ENCODE results near the gene PRKN.

The PRKN gene

GRCh38 chr6:161948462-161948861 is 779.1 kb downstream of the PRKN start:
- H3K36me3 ChIP-seq (ENCODE audit: insufficient read depth, low read length), result no peaks in the 10 kb centered on the region
- no peak overlapping the region for H3K9ac ChIP-seq (ENCODE audit: low read depth, low read length)
- no peaks in the 10 kb centered on the region; the same call in 1 of the 2 replicates for H3K4me1 ChIP-seq (ENCODE audit: insufficient read depth, low read length)
- no peaks in the 10 kb centered on the region for H3K9me3 ChIP-seq (ENCODE audit: control insufficient read depth, insufficient read depth, low read length)

DNA sequence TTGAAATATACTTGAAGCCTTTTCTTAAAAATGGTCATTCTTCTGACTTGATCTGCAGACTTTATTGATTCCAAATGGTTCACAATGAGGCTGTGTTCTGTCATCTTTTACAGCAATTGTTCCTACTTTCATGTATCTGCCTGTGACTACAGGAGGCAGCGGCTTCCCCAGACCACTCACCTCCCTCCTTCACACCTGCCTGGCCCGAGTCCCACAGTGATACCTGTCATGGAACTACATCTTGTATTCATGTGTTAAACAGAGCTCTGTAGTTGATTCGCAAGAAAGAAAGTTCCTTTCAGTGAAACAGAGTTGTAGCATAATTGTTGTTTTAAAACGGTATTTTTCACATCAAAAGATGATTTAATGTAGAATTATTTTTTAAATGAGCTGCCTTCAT is 780.2 kb downstream of the PRKN start:
- Histone ChIP-seq H3K36me3 (ENCODE audit: insufficient read depth, low read length) (no peaks in the 10 kb centered on the region), H3K9ac (ENCODE audit: low read depth, low read length) (no peak overlapping the region), H3K4me1 (ENCODE audit: insufficient read depth, low read length) (no peaks in the 10 kb centered on the region; the same call in 1 of the 2 replicates), H3K9me3 (ENCODE audit: control insufficient read depth, insufficient read depth, low read length) (no peaks in the 10 kb centered on the region)

DNA sequence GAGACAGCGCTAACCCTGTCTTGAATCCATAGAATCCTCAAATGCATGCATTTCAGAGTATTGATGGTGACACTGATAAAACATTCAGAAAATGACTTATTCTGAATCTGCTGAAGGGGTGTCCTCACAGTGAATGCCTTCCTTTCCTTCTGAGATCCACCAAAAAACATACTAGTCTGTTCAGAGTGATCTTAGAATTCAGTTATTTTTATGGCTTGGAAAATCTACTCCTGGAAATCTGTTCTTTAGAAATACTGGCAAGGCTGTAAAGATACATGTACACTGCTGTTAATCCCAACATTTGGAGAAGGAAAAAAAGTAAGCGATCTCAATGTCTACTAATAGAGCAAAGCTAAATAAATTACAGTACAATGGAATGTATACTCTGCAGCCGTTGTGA is 781.1 kb downstream of the PRKN start:
- H3K9ac ChIP-seq (ENCODE audit: low read depth, low read length), result no peak overlapping the region
- H3K4me1 ChIP-seq (ENCODE audit: insufficient read depth, low read length), result no peaks in the 10 kb centered on the region; the same call in 1 of the 2 replicates
- no peaks in the 10 kb centered on the region for H3K9me3 ChIP-seq (ENCODE audit: control insufficient read depth, insufficient read depth, low read length)
- no peaks in the 10 kb centered on the region for H3K36me3 ChIP-seq (ENCODE audit: insufficient read depth, low read length)

- Histone ChIP-seq H3K4me1 (ENCODE audit: insufficient read depth, low read length) (no peaks in the 10 kb centered on the region; the same call in 1 of the 2 replicates), H3K36me3 (ENCODE audit: insufficient read depth, low read length) (no peaks in the 10 kb centered on the region), H3K9me3 (ENCODE audit: control insufficient read depth, insufficient read depth, low read length) (no peaks in the 10 kb centered on the region), H3K9ac (ENCODE audit: low read depth, low read length) (no peak overlapping the region)
Measured at GRCh38 chr6:161943561-161943960, 784.0 kb downstream of the PRKN start.

DNA sequence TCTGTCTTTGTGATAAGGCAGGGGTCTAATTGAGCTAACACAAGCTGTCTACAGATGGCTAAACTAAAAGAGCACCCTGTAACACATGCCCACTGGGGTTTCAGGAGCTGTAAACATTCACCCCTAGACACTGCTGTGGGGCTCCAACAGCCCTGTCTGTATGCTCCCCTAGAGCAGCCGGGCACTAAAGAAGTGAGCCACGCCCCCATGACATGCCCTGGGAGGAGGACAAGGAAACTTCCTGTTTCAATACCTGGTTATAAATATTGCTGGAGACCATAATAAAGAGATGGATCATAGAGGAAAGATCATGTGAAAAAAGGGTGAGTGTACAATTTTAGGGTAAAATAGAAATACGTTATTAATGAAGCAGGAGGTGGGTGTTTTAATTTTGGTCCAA is 786.0 kb downstream of the PRKN start:
- H3K36me3 ChIP-seq (ENCODE audit: insufficient read depth, low read length), result no peaks in the 10 kb centered on the region
- H3K9me3 ChIP-seq (ENCODE audit: control insufficient read depth, insufficient read depth, low read length), result no peaks in the 10 kb centered on the region
- H3K9ac ChIP-seq (ENCODE audit: low read depth, low read length), result no peak overlapping the region
- H3K4me1 ChIP-seq (ENCODE audit: insufficient read depth, low read length), result no peaks in the 10 kb centered on the region

DNA sequence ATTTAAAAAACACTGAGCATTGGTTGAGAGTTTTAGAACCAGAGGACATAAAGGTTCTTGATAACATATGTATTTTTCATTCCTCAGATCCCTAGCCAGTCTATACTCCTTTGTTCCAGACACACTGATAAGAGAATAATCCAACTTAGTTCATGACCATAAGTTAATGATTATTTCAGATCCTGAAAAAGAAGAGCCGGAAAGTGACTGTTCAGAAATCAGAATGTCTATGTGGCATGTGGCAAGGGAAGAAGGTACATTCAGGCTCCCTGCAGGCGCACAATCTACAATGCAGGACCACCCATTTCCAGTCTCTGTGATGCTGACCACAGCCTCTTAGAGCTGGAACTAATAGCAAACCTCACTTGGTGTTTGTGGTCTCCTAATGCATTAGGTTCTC is 787.0 kb downstream of the PRKN start:
- Histone ChIP-seq H3K9me3 (ENCODE audit: control insufficient read depth, insufficient read depth, low read length) (no peaks in the 10 kb centered on the region; the same call in 1 of the 2 replicates), H3K4me1 (ENCODE audit: insufficient read depth, low read length) (no peaks in the 10 kb centered on the region), H3K36me3 (ENCODE audit: insufficient read depth, low read length) (no peaks in the 10 kb centered on the region), H3K9ac (ENCODE audit: low read depth, low read length) (no peak overlapping the region)

GRCh38 chr6:161926324-161926723 is 801.2 kb downstream of the PRKN start:
- Histone ChIP-seq H3K9me3 (ENCODE audit: control insufficient read depth, insufficient read depth, low read length) (no peaks in the 10 kb centered on the region), H3K9ac (ENCODE audit: low read depth, low read length) (no peak overlapping the region), H3K4me1 (ENCODE audit: insufficient read depth, low read length) (0 out of 2 replicates have a peak, but pooled peaks cover 3% of the 10 kb centered on the region), H3K36me3 (ENCODE audit: insufficient read depth, low read length) (no peaks in the 10 kb centered on the region)

GRCh38 chr6:161924516-161925116 is 803.0 kb downstream of the PRKN start:
- H3K9ac ChIP-seq (ENCODE audit: low read depth, low read length), result no peak overlapping the region
- no peaks in the 10 kb centered on the region for H3K9me3 ChIP-seq (ENCODE audit: control insufficient read depth, insufficient read depth, low read length)
- no peaks in the 10 kb centered on the region for H3K36me3 ChIP-seq (ENCODE audit: insufficient read depth, low read length)
- H3K4me1 ChIP-seq (ENCODE audit: insufficient read depth, low read length), result 0 out of 2 replicates have a peak, but pooled peaks cover 3% of the 10 kb centered on the region

DNA sequence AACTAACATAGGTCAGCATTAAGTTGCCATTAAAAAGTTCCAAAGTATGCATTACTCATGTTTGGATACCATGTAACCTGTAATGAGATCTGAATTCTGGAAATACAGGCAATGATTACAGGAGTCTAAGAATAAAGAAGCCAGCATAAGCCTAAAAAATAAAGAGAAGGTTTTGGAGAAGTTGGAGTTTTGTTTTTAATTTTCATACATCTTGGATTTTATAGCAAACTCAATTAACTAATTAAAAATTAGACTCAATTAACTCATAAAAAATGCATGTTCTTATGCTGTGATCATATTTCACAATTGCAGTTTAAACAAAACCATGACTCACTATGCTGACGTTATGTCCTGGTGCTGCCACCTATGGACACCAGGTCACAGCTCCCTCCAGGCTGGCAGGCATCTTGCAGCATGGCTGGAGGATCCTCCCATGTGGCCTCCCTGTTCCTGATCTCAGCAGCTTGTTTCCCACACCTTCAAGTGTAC is 804.9 kb downstream of the PRKN start:
- Histone ChIP-seq H3K9me3 (ENCODE audit: control insufficient read depth, insufficient read depth, low read length) (no peaks in the 10 kb centered on the region), H3K36me3 (ENCODE audit: insufficient read depth, low read length) (no peaks in the 10 kb centered on the region), H3K4me1 (ENCODE audit: insufficient read depth, low read length) (0 out of 2 replicates have a peak, but pooled peaks cover 6% of the 10 kb centered on the region), H3K9ac (ENCODE audit: low read depth, low read length) (no peak overlapping the region)

GRCh38 chr6:161921602-161922395 is 805.8 kb downstream of the PRKN start:
- H3K36me3 ChIP-seq (ENCODE audit: insufficient read depth, low read length), result no peaks in the 10 kb centered on the region
- H3K9ac ChIP-seq (ENCODE audit: low read depth, low read length), result no peak overlapping the region
- no peaks in the 10 kb centered on the region for H3K9me3 ChIP-seq (ENCODE audit: control insufficient read depth, insufficient read depth, low read length)
- 0 out of 2 replicates have a peak, but pooled peaks cover 6% of the 10 kb centered on the region for H3K4me1 ChIP-seq (ENCODE audit: insufficient read depth, low read length)

DNA sequence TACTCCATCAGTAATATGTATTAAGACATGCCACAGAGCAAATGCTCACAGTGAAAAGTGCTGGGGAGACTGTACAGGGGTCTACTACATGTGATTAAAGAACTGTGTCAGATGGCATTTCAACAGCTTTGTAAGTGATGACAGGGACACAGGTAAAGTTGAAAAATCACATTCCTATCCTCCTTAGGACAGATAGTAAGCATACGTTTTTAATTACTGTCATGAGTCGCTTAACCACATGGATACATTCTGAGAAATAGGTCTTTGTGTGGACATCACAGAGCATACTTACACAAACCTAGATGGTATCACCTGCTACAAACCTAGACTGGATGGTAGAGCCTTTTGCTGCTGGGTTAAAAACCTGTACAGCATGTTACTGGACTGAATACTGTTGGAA is 807.9 kb downstream of the PRKN start:
- no peak overlapping the region for H3K9ac ChIP-seq (ENCODE audit: low read depth, low read length)
- H3K9me3 ChIP-seq (ENCODE audit: control insufficient read depth, insufficient read depth, low read length), result no peaks in the 10 kb centered on the region
- no peaks in the 10 kb centered on the region for H3K36me3 ChIP-seq (ENCODE audit: insufficient read depth, low read length)
- H3K4me1 ChIP-seq (ENCODE audit: insufficient read depth, low read length), result 0 out of 2 replicates have a peak, but pooled peaks cover 6% of the 10 kb centered on the region

DNA sequence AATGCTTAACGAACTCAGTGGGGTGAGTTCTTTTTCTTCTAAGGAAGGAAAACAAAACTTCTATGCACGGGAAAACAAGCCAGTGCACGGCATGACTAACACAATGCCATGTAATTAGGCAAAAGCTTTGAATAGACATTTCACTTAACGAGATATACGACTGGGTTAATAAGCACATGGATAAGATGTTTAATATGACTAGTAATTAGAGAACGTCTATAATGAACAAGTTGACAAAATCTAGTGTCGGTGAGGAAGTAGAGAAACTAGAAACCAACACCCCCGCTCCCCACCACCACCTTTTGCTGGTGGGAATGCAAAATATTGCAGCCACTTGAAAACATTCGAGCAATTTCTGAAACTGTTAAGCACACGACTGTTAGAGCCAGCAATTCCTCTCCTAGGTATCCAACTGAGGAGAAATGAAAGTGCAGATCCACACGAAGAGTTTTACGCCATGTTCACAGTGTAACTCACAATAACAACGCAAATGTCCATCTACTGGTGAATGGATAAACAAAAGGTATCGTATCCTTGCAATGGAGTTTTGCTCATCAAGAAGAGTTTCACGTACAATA is 808.8 kb downstream of the PRKN start:
- no peaks in the 10 kb centered on the region for H3K36me3 ChIP-seq (ENCODE audit: insufficient read depth, low read length)

GRCh38 chr6:161918109-161918531 is 809.4 kb downstream of the PRKN start:
- Histone ChIP-seq H3K4me1 (ENCODE audit: insufficient read depth, low read length) (0 out of 2 replicates have a peak, but pooled peaks cover 3% of the 10 kb centered on the region), H3K9ac (ENCODE audit: low read depth, low read length) (no peak overlapping the region), H3K36me3 (ENCODE audit: insufficient read depth, low read length) (no peaks in the 10 kb centered on the region), H3K9me3 (ENCODE audit: control insufficient read depth, insufficient read depth, low read length) (no peaks in the 10 kb centered on the region)

More for the DNA sequence above, 808.8 kb downstream of the PRKN start:
- Histone ChIP-seq H3K4me1 (ENCODE audit: insufficient read depth, low read length) (0 out of 2 replicates have a peak, but pooled peaks cover 3% of the 10 kb centered on the region), H3K9ac (ENCODE audit: low read depth, low read length) (no peak overlapping the region), H3K9me3 (ENCODE audit: control insufficient read depth, insufficient read depth, low read length) (no peaks in the 10 kb centered on the region)

- Histone ChIP-seq H3K9me3 (ENCODE audit: control insufficient read depth, insufficient read depth, low read length) (no peaks in the 10 kb centered on the region), H3K9ac (ENCODE audit: low read depth, low read length) (no peak overlapping the region), H3K36me3 (ENCODE audit: insufficient read depth, low read length) (no peaks in the 10 kb centered on the region), H3K4me1 (ENCODE audit: insufficient read depth, low read length) (0 out of 2 replicates have a peak, but pooled peaks cover 3% of the 10 kb centered on the region)
Measured at GRCh38 chr6:161917645-161918044, 809.9 kb downstream of the PRKN start.
